GM20000 (cell line): ENCODE measurements around the gene CAPS2.

Experiments used
- DNase-seq: peaks from one replicate; pipeline ENCODE4 v3.0.0; 2012; ENCODE audit warnings: low spot score
- TF ChIP-seq, protein P1 (sequence below): IDR thresholded peaks from 2 replicates; pipeline ENCODE4 v1.5.1; 2012; ENCODE audit warnings: mild to moderate bottlenecking, control low read depth; ENCODE audit errors: extremely low read depth, missing control alignments

CAPS2 gene

DNA sequence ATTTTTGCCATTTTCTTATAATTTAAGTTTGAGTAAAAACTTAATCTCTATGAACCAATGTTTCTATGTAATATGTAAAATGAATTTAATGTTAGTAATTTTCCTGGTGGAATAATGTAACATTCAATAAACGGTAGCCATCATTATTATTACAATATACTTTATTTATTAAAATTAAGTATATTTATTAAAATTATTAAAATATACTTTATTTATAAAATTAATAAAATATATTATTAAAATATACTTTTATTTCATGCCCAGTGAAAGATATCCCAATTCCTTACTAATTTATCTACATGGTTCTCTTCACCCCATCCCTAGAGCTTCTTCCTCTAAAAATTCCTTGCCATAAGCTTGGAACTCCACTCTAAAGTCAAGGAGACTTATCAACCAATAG lies 2.5 kb downstream of the CAPS2 start:
- no peak for DNase-seq
- TF ChIP-seq, protein P1, sequence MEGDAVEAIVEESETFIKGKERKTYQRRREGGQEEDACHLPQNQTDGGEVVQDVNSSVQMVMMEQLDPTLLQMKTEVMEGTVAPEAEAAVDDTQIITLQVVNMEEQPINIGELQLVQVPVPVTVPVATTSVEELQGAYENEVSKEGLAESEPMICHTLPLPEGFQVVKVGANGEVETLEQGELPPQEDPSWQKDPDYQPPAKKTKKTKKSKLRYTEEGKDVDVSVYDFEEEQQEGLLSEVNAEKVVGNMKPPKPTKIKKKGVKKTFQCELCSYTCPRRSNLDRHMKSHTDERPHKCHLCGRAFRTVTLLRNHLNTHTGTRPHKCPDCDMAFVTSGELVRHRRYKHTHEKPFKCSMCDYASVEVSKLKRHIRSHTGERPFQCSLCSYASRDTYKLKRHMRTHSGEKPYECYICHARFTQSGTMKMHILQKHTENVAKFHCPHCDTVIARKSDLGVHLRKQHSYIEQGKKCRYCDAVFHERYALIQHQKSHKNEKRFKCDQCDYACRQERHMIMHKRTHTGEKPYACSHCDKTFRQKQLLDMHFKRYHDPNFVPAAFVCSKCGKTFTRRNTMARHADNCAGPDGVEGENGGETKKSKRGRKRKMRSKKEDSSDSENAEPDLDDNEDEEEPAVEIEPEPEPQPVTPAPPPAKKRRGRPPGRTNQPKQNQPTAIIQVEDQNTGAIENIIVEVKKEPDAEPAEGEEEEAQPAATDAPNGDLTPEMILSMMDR, result no peak

DNA sequence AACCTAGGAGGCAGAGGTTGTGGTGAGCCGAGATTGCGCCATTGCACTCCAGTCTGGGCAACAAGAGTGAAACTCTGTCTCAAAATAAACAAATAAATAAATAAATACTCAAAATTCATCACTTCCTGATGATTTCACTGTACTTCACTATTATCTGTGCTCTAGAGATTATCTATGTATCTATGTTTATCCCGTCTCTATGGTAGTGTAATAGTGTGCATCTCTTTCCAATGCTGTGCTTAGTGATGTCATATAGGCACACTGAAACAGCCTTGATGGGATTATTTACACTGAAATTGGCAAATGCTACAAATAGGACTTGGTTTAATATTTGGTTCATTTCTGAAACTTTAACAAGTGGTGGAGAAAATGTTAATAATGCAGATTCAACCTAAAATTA lies 6.5 kb downstream of the CAPS2 start:
- DNase-seq, result no peak
- TF ChIP-seq, protein P1, result no peak

DNA sequence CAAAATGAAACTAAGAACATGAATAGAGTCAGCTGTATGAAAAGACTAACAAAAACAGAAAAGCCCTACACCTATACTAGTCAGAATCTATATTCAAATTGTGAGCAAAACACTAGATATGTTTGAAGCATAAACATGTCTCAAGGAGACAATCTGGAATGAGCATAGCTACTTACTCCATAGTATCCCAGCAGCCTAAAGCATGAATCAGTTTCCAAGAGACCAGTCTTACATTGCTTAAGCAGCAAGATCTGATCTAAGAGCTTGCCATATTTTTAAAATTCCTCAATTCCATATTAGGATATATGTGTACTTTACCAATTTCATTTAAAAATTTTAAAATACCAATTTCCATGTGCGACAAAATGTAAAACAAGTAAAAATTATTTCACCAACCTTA lies 7.7 kb downstream of the CAPS2 start:
- TF ChIP-seq, protein P1, result no peak
- DNase-seq, result no peak

DNA sequence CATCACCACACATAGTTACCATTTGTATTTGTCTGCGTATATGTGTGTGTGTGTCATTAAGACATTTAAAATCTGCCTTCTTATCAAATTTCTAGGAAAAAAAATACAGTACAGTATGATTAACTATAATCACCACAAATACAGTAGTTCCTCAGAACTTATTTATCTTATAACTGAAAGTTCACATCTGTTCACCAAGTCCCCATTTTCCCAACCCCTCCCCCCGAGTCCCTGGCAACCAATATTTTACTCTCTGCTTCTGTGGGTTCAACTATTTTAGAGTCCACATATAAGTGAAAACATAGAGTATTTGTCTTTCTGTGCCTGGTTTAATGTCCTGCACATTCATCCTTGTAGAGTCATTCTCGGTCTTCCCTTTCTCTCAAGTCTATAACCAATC lies 12.3 kb downstream of the CAPS2 start:
- TF ChIP-seq, protein P1, result no peak
- DNase-seq, result no peak

DNA sequence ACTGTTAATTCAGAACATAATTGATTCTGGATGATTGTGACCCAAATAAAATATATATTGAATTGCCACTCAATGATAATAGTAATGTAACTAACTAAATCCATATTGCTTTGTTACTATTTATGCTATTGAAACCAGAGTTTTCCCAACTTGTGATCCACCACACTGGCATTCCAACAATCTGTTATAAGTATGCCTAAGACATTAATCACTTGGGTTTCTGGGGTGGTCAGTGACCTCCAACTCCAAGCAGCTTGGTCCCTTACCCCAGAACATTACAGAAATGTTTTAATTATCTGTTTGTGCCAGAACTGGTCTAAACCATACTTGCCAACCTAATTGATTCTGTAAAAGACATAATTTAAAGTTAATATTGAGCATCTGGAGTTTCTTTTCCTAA lies 14.6 kb downstream of the CAPS2 start:
- TF ChIP-seq, protein P1, result no peak
- no peak for DNase-seq

DNA sequence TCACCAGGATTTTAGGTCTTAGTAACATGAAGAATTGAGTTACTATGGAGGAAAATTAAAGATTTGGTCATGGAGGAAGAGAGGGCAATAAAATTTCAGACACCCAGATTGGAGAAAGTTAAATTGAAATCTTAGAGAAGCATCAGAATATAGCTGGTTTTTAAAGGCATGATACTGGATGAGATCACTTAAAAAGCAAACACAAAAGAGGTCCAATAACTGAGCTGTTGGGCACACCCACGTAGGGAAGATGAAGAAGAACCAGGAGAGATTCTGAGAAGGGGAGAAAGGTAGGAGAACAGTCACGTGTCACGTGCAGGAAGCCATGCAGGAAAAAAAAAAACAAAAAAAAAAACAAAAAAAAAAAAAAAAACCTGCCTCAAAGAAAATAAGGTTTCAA lies 18.8 kb downstream of the CAPS2 start:
- TF ChIP-seq, protein P1, result no peak
- DNase-seq, result no peak

DNA sequence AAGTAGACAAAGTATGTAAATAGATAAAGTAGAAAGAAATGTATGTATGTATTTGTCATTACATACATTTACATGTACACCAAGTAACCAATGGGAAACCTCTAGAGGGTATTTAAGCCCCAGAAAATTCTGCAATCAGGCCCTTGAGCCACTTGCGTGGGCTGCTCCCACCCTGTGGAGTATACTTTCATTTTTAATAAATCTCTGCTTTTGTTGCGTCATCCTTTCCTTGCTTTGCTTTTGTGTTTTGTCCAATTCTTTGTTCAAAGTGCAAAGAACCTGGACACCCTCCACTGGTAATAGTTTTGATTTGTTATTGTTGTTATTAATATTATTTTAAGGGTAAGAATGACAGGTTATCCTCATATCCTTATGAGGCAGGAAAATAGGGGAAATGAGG lies 21.8 kb downstream of the CAPS2 start:
- TF ChIP-seq, protein P1, result no peak
- no peak for DNase-seq
